ENCODE results near the gene ITPR1.

- TF ChIP-seq CTCF (conservative IDR thresholded peaks at IDR 0.05 in 1 of 2, IDR thresholded peaks at IDR 0.05 in 1 of 2; ENCODE audit: extremely low read depth in 1 of 2, insufficient read depth in 1 of 2, low read depth in 1 of 2, low read length in 2 of 2) (no peak), EZH2 (IDR thresholded peaks at IDR 0.05; ENCODE audit: borderline replicate concordance, low read length) (no peak)
These were observed 71.1 kb downstream of the ITPR1 start for GRCh38 chr3:4564270-4564669.
